ENCODE data around the gene NFATC2.

DNA sequence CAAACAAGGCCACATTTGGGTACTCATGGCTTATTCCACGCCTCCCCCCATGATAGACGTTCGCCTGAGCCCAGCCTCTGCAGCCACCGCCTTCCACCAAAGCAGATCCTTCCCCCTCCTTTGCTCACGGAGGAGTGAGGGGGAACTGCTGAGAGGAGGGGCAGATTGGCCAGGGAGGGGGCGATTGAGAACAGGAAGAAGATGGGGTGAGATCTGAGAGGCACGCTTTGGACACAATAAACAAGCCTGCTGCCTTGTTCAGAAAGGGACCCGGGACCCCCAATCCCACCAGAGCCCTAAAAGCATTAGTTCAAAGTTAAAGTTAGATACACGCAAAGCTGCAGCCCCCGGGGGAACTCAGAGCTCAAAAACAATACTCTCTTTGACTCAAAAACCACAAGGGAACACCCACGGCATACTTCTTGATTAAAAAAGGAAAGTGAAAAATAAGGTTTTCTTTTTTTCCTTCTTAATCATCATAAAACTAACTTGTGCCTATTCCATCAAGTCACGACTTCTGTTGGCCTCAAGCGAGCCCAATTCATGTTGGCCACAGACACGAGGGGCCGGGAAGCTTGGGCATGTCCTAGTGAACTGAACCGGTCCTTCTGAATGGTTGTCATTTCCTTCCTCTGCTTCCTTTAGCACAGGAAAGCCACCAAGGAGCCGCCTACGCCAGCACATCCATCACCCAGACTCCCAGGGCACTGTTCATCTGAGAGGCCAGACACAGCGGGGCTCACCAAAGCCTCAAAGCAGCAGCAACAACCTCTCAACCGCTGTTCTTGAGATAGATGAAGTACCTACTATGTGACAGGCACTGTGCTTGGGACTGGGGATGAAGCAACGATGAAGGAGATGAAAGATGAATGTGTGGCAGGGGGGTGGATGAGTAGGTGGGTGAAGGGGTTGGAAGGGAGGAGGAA lies 44.7 kb downstream of the NFATC2 start:
- TF ChIP-seq ZNF132 (tag by site-specific recombination; IDR thresholded peaks at IDR 0.05; ENCODE audit: borderline replicate concordance): no peak
- TF ChIP-seq, protein P1, sequence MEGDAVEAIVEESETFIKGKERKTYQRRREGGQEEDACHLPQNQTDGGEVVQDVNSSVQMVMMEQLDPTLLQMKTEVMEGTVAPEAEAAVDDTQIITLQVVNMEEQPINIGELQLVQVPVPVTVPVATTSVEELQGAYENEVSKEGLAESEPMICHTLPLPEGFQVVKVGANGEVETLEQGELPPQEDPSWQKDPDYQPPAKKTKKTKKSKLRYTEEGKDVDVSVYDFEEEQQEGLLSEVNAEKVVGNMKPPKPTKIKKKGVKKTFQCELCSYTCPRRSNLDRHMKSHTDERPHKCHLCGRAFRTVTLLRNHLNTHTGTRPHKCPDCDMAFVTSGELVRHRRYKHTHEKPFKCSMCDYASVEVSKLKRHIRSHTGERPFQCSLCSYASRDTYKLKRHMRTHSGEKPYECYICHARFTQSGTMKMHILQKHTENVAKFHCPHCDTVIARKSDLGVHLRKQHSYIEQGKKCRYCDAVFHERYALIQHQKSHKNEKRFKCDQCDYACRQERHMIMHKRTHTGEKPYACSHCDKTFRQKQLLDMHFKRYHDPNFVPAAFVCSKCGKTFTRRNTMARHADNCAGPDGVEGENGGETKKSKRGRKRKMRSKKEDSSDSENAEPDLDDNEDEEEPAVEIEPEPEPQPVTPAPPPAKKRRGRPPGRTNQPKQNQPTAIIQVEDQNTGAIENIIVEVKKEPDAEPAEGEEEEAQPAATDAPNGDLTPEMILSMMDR (tag by site-specific recombination; IDR thresholded peaks at IDR 0.05): no peak

All from HEK293 (cell line).